ENCODE results near the gene KCNK17.

GRCh38 chr6:39289490-39289889 is 24.7 kb downstream of the KCNK17 start:
- TF ChIP-seq POLR2AphosphoS5 (IDR thresholded peaks at IDR 0.05) (no peak), POLR2A (IDR thresholded peaks at IDR 0.05) (no peak)
- TF ChIP-seq, protein P1, sequence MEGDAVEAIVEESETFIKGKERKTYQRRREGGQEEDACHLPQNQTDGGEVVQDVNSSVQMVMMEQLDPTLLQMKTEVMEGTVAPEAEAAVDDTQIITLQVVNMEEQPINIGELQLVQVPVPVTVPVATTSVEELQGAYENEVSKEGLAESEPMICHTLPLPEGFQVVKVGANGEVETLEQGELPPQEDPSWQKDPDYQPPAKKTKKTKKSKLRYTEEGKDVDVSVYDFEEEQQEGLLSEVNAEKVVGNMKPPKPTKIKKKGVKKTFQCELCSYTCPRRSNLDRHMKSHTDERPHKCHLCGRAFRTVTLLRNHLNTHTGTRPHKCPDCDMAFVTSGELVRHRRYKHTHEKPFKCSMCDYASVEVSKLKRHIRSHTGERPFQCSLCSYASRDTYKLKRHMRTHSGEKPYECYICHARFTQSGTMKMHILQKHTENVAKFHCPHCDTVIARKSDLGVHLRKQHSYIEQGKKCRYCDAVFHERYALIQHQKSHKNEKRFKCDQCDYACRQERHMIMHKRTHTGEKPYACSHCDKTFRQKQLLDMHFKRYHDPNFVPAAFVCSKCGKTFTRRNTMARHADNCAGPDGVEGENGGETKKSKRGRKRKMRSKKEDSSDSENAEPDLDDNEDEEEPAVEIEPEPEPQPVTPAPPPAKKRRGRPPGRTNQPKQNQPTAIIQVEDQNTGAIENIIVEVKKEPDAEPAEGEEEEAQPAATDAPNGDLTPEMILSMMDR (IDR thresholded peaks at IDR 0.05) = no peak

Measured in upper lobe of left lung (tissue), 4 donors.